Measurements from ENCODE around the gene PGLYRP4.
A peak's percentile ranks its signal among the peaks of the same experiment; 100 is the strongest.

PGLYRP4 gene

GRCh38 chr1:153346077-153346723 lies 2.4 kb downstream of the PGLYRP4 start:
- DNase-seq, result peak; percentile 7
- Histone ChIP-seq H3K27me3 (ENCODE audit: insufficient read depth, low read depth, severe bottlenecking) (peaks cover 94% of the 10 kb centered on the region), H3K36me3 (no peaks in the 10 kb centered on the region), H3K27ac (no peak overlapping the region), H3K4me3 (ENCODE audit: low read depth, low read length) (no peak overlapping the region), H3K9me3 (ENCODE audit: severe bottlenecking) (peaks cover 7% of the 10 kb centered on the region)
- TF ChIP-seq CTCF (IDR thresholded peaks at IDR 0.05; ENCODE audit: low read depth, low read length), result no peak

- peak; percentile 13 for DNase-seq
- peaks cover 93% of the 10 kb centered on the region for H3K27me3 ChIP-seq (ENCODE audit: insufficient read depth, low read depth, severe bottlenecking)
- H3K27ac ChIP-seq, result no peak overlapping the region
- no peak for TF ChIP-seq CTCF (IDR thresholded peaks at IDR 0.05; ENCODE audit: low read depth, low read length)
- H3K36me3 ChIP-seq, result no peaks in the 10 kb centered on the region
- no peak overlapping the region for H3K4me3 ChIP-seq (ENCODE audit: low read depth, low read length)
- H3K9me3 ChIP-seq (ENCODE audit: severe bottlenecking), result peaks cover 7% of the 10 kb centered on the region
Measured at GRCh38 chr1:153345187-153346076, 3.2 kb downstream of the PGLYRP4 start.

- H3K27ac ChIP-seq, result no peak overlapping the region
- no peak overlapping the region for H3K4me3 ChIP-seq (ENCODE audit: low read depth, low read length)
- DNase-seq, result peak; percentile 14
- no peak for TF ChIP-seq CTCF (IDR thresholded peaks at IDR 0.05; ENCODE audit: low read depth, low read length)
- H3K27me3 ChIP-seq (ENCODE audit: insufficient read depth, low read depth, severe bottlenecking), result peaks cover 92% of the 10 kb centered on the region
- peaks cover 11% of the 10 kb centered on the region for H3K9me3 ChIP-seq (ENCODE audit: severe bottlenecking)
- H3K36me3 ChIP-seq, result no peaks in the 10 kb centered on the region
Measured at GRCh38 chr1:153344718-153345025, 4.0 kb downstream of the PGLYRP4 start.

GRCh38 chr1:153343811-153344717 lies 4.6 kb downstream of the PGLYRP4 start:
- TF ChIP-seq CTCF (IDR thresholded peaks at IDR 0.05; ENCODE audit: low read depth, low read length), result no peak
- Histone ChIP-seq H3K9me3 (ENCODE audit: severe bottlenecking) (peaks cover 11% of the 10 kb centered on the region), H3K27me3 (ENCODE audit: insufficient read depth, low read depth, severe bottlenecking) (peaks cover 92% of the 10 kb centered on the region), H3K4me3 (ENCODE audit: low read depth, low read length) (no peak overlapping the region), H3K27ac (no peak overlapping the region), H3K36me3 (no peaks in the 10 kb centered on the region)
- DNase-seq, result peak; percentile 12

- DNase-seq, result no peak
- Histone ChIP-seq H3K27ac (no peak overlapping the region), H3K27me3 (ENCODE audit: insufficient read depth, low read depth, severe bottlenecking) (peaks cover 94% of the 10 kb centered on the region), H3K4me3 (ENCODE audit: low read depth, low read length) (no peak overlapping the region), H3K36me3 (no peaks in the 10 kb centered on the region), H3K9me3 (ENCODE audit: severe bottlenecking) (peaks cover 15% of the 10 kb centered on the region)
- TF ChIP-seq CTCF (IDR thresholded peaks at IDR 0.05; ENCODE audit: low read depth, low read length), result no peak
Measured at GRCh38 chr1:153343040-153343681, 5.5 kb downstream of the PGLYRP4 start.

All from WERI-Rb-1 (cell line).